H9 (cell line): Measurements from ENCODE around the gene IFT25. TPM values are rescaled to one million over a fixed set of nuclear protein-coding genes. Genes with fewer than 3 reads are reported as not detected.

Experiments
- DNase-seq: peaks from one replicate; pipeline ENCODE4 v3.0.0-alpha.2; 2017
- H2AFZ ChIP-seq: one replicate; pipeline ENCODE4 v1.6.1; 2013; ENCODE audit warnings: mild to moderate bottlenecking, low read length, control low read depth, moderate library complexity
- H2AK5ac ChIP-seq: 2 replicates; pipeline ENCODE4 v1.6.1; 2013; ENCODE audit warnings: low read length, control low read depth, mixed read lengths; ENCODE audit not compliant: insufficient read length
- H2BK120ac ChIP-seq: one replicate; pipeline ENCODE4 v1.6.1; 2013; ENCODE audit warnings: low read depth, mild to moderate bottlenecking, low read length, control low read depth, inconsistent platforms; ENCODE audit not compliant: poor library complexity, severe bottlenecking
- H2BK12ac ChIP-seq: 2 replicates; pipeline ENCODE4 v1.6.1; 2013; ENCODE audit warnings: low read length, control low read depth, mixed read lengths, low read depth; ENCODE audit not compliant: insufficient read length
- H2BK15ac ChIP-seq: 2 replicates; pipeline ENCODE4 v1.6.1; 2013; ENCODE audit warnings: low read depth, low read length, control low read depth
- H2BK20ac ChIP-seq: one replicate; pipeline ENCODE4 v1.6.1; 2013; ENCODE audit warnings: low read depth, mild to moderate bottlenecking, low read length, control low read depth, inconsistent platforms; ENCODE audit not compliant: poor library complexity, severe bottlenecking
- H2BK5ac ChIP-seq: 2 replicates; pipeline ENCODE4 v1.6.1; 2013; ENCODE audit warnings: low read length, control low read depth, mixed read lengths; ENCODE audit not compliant: insufficient read length
- H3K14ac ChIP-seq: 2 replicates; pipeline ENCODE4 v1.6.1; 2013; ENCODE audit warnings: low read length, control low read depth; ENCODE audit not compliant: insufficient read depth
- H3K18ac ChIP-seq: 2 replicates; pipeline ENCODE4 v1.6.1; 2013; ENCODE audit warnings: low read depth, mild to moderate bottlenecking, mixed read lengths, low read length, control low read depth; ENCODE audit not compliant: insufficient read length
- H3K23ac ChIP-seq: 2 replicates; pipeline ENCODE4 v1.6.1; 2013; ENCODE audit warnings: low read length, control low read depth, mixed read lengths, low read depth; ENCODE audit not compliant: insufficient read length
- H3K23me2 ChIP-seq: 2 replicates; pipeline ENCODE4 v1.6.1; 2013; ENCODE audit warnings: low read depth, mild to moderate bottlenecking, mixed read lengths, low read length, control low read depth; ENCODE audit not compliant: insufficient read length, poor library complexity, severe bottlenecking
- H3K27ac ChIP-seq: 2 replicates; pipeline ENCODE4 v1.5.1; 2013; ENCODE audit warnings: low read length, control low read depth, mixed read lengths, low read depth; ENCODE audit not compliant: insufficient read length
- H3K27me3 ChIP-seq: 2 replicates; pipeline ENCODE4 v1.6.1; 2013; ENCODE audit warnings: low read length, control low read depth, inconsistent platforms; ENCODE audit not compliant: insufficient read depth
- H3K4ac ChIP-seq: 2 replicates; pipeline ENCODE4 v1.6.1; 2013; ENCODE audit warnings: low read depth, mild to moderate bottlenecking, control low read depth, inconsistent platforms, low read length, moderate library complexity
- H3K4me1 ChIP-seq: 2 replicates; pipeline ENCODE4 v1.6.1; 2013; ENCODE audit warnings: low read length, control low read depth, inconsistent platforms; ENCODE audit not compliant: insufficient read depth
- H3K4me2 ChIP-seq: 2 replicates; pipeline ENCODE4 v1.6.1; 2013; ENCODE audit warnings: low read length, control low read depth, mixed read lengths; ENCODE audit not compliant: insufficient read length, insufficient read depth
- H3K56ac ChIP-seq: 2 replicates; pipeline ENCODE4 v1.6.1; 2013; ENCODE audit warnings: low read depth, mild to moderate bottlenecking, mixed read lengths, low read length, control low read depth; ENCODE audit not compliant: insufficient read length
- H3K79me1 ChIP-seq: 2 replicates; pipeline ENCODE4 v1.6.1; 2013; ENCODE audit warnings: low read depth, mild to moderate bottlenecking, moderate library complexity, low read length, control low read depth, inconsistent platforms; ENCODE audit not compliant: insufficient read depth, poor library complexity, severe bottlenecking
- H3K79me2 ChIP-seq: 2 replicates; pipeline ENCODE4 v1.6.1; 2013; ENCODE audit warnings: low read length, control low read depth, inconsistent platforms; ENCODE audit not compliant: insufficient read depth
- H3K9ac ChIP-seq: 2 replicates; pipeline ENCODE4 v1.6.1; 2013; ENCODE audit warnings: low read length, control low read depth, mixed read lengths; ENCODE audit not compliant: insufficient read length; ENCODE audit errors: extremely low read depth
- H3K9me3 ChIP-seq: one replicate; pipeline ENCODE4 v1.6.1; 2013; ENCODE audit warnings: low read depth, low read length, inconsistent platforms; ENCODE audit not compliant: control insufficient read depth
- H3T11ph ChIP-seq: one replicate; pipeline ENCODE4 v1.6.1; 2013; ENCODE audit warnings: mild to moderate bottlenecking, low read length, control low read depth, inconsistent platforms
- H4K20me1 ChIP-seq: one replicate; pipeline ENCODE4 v1.6.1; 2013; ENCODE audit not compliant: control insufficient read depth, insufficient read length, insufficient read depth
- H4K5ac ChIP-seq: 2 replicates; pipeline ENCODE4 v1.6.1; 2013; ENCODE audit warnings: low read depth, mild to moderate bottlenecking, mixed read lengths, low read length, control low read depth; ENCODE audit not compliant: insufficient read length
- H4K8ac ChIP-seq: replicated peaks from 2 replicates; pipeline ENCODE4 v1.6.1; 2013; ENCODE audit warnings: low read length, control low read depth, mixed read lengths, low read depth; ENCODE audit not compliant: insufficient read length
- H4K91ac ChIP-seq: 2 replicates; pipeline ENCODE4 v1.6.1; 2013; ENCODE audit warnings: low read depth, mild to moderate bottlenecking, moderate library complexity, mixed read lengths, low read length, control low read depth; ENCODE audit not compliant: insufficient read length
- H3K27ac Mint-ChIP-seq, 3 experiments: 2 replicates in 2 of 3; 3 replicates in 1 of 3; pipeline ENCODE4 v1.8.0; 2020 to 2021; ENCODE audit warnings: mixed read lengths in 3 of 3, mild to moderate bottlenecking in 1 of 3, moderate library complexity in 1 of 3
- H3K27me3 Mint-ChIP-seq: 2 replicates; pipeline ENCODE4 v1.8.0; 2021; ENCODE audit warnings: low read depth, mild to moderate bottlenecking, moderate library complexity, mixed read lengths
- H3K36me3 Mint-ChIP-seq, 3 experiments: 2 replicates in 2 of 3; 3 replicates in 1 of 3; pipeline ENCODE4 v1.8.0; 2020 to 2021; ENCODE audit warnings: low read depth in 3 of 3, mixed read lengths in 3 of 3; ENCODE audit not compliant: insufficient read depth in 1 of 3
- H3K4me1 Mint-ChIP-seq, 2 experiments: 2 replicates each; pipeline ENCODE4 v1.8.0; 2020; ENCODE audit warnings: mixed read lengths in 2 of 2
- H3K4me3 Mint-ChIP-seq, 2 experiments: 2 replicates in 1 of 2; 3 replicates in 1 of 2; pipeline ENCODE4 v1.8.0; 2020 to 2021; ENCODE audit warnings: mild to moderate bottlenecking in 2 of 2, mixed read lengths in 2 of 2, moderate library complexity in 1 of 2
- H3K9me3 Mint-ChIP-seq, 2 experiments: 2 replicates in 1 of 2; 3 replicates in 1 of 2; pipeline ENCODE4 v1.8.0; 2020; ENCODE audit warnings: mild to moderate bottlenecking in 2 of 2, mixed read lengths in 2 of 2, moderate library complexity in 1 of 2
- CTCF ChIP-seq: fragments of 200-600 bp; sonication (generic); conservative IDR thresholded peaks from 3 replicates; pipeline ENCODE4 v1.8.0; 2021; ENCODE audit warnings: antibody characterized with exemption, mild to moderate bottlenecking
- WGBS: extraction: QIAGEN DNeasy Blood & Tissue Kit; methylation state at CpG from one replicate; pipeline ENCODE4 v1.1.7; 2013; ENCODE audit warnings: missing lambda C conversion rate, low lambda C conversion rate, mixed read lengths; ENCODE audit not compliant: insufficient read length; ENCODE audit errors: extremely low coverage; 5-methylcytosine and 5-hydroxymethylcytosine counted together
- total RNA-seq: library from RNA; stranded (reverse); gene quantifications from 2 replicates; pipeline ENCODE4 v1.2.1, GENCODE V29; 2021

The IFT25 gene
- total RNA-seq, 1 experiment from 2014 or later: 36.8 TPM

GRCh38 chr1:53982034-53982762 is 36.7 kb upstream of the IFT25 start:
- peak overlapping the region in 1 of 3 experiments; percentile 21; a peak in 1 of 7 replicates for H3K27ac Mint-ChIP-seq
- Histone ChIP-seq H2BK12ac (no peak overlapping the region), H2AFZ (peak overlapping the region; percentile 99), H3K27me3 (no peaks in the 10 kb centered on the region), H4K20me1 (no peaks in the 10 kb centered on the region), H3K56ac (no peak overlapping the region), H2BK15ac (no peak overlapping the region), H3K18ac (peak overlapping the region; percentile 72), H3K4me1 (no peaks in the 10 kb centered on the region; the same call in 1 of the 2 replicates), H3K23me2 (peaks cover 8% of the 10 kb centered on the region), H2BK120ac (no peak overlapping the region), H4K5ac (no peak overlapping the region), H3K79me2 (no peaks in the 10 kb centered on the region), H3K9ac (peak overlapping the region; percentile 47), H3K9me3 (no peaks in the 10 kb centered on the region), H3K4me2 (peak overlapping the region; percentile 41), H3K23ac (no peak overlapping the region), H3T11ph (no peak overlapping the region), H4K91ac (no peak overlapping the region), H4K8ac (peak overlapping the region; percentile 69), H3K14ac (peak overlapping the region; percentile 68; the same call in 1 of the 2 replicates), H2BK5ac (no peak overlapping the region), H2AK5ac (no peak overlapping the region), H3K27ac (no peak overlapping the region), H3K4ac (no peak overlapping the region; the same call in 1 of the 2 replicates), H3K79me1 (no peaks in the 10 kb centered on the region), H2BK20ac (no peak overlapping the region)
- DNase-seq: peak; percentile 84
- H3K4me3 Mint-ChIP-seq: peak overlapping the region; percentile 51 to 69
- peaks cover 19 to 27% of the 10 kb centered on the region in 2 experiments for H3K4me1 Mint-ChIP-seq
- whole genome bisulfite sequencing: no CpG with 5 or more reads among the region's 20 CpGs
- H3K9me3 Mint-ChIP-seq: no peaks in the 10 kb centered on the region; a peak in 1 of 5 replicates
- no peak for TF ChIP-seq CTCF
- H3K27me3 Mint-ChIP-seq: peaks cover 9% of the 10 kb centered on the region
- no peaks in the 10 kb centered on the region for H3K36me3 Mint-ChIP-seq
